H1 (cell line): ENCODE results near the gene S100A6. TPM values are rescaled to one million over a fixed set of nuclear protein-coding genes. Genes with fewer than 3 reads are reported as not detected.

ENCODE experiments used
- NRF1 ChIP-seq: IDR thresholded peaks from 2 replicates; pipeline ENCODE4 v1.6.1; 2011; ENCODE audit warnings: mild to moderate bottlenecking, low read depth, low read length, improper control_type of control experiment
- SIRT6 ChIP-seq: IDR thresholded peaks from one replicate; pipeline ENCODE4 v1.7.1; 2012; ENCODE audit warnings: low read length, inconsistent platforms
- TAF7 ChIP-seq: optimal IDR thresholded peaks from 2 replicates; pipeline ENCODE3; 2011; ENCODE audit warnings: low read depth, mild to moderate bottlenecking, inconsistent platforms, low read length, moderate library complexity, borderline replicate concordance
- polyA plus RNA-seq, 7 experiments: library from polyadenylated mRNA; depleted of rRNA in 3 of 7; stranded (reverse) in 5 of 7; unstranded in 2 of 7; fragments of >200 nt in 5 of 7; fragments of 200-250 nt in 2 of 7; gene quantifications; 1 replicate in 5 of 7; 2 replicates in 1 of 7; 4 replicates in 1 of 7; pipeline versions ENCODE4 v1.2.1 to v1.2.3, GENCODE V29; 2011 to 2013; ENCODE audit warnings: missing spikeins in 2 of 7, mixed read lengths in 2 of 7
- total RNA-seq: library from RNA; stranded (reverse); fragmentation: NEBNext Ultra II Directional; extraction: Animal tissue kit (Norgen Biotek cat#: 25700); gene quantifications from 2 replicates; pipeline ENCODE4 v1.2.1, GENCODE V29; 2021
- TF ChIP-seq, protein P1 (sequence below): fragments of 300-600 bp; sonication (generic); IDR thresholded peaks from 2 replicates; pipeline ENCODE4 v1.7.1; 2012; ENCODE audit warnings: low read length, moderate library complexity, mild to moderate bottlenecking, inconsistent platforms; ENCODE audit not compliant: insufficient replicate concordance
- TF ChIP-seq, protein P2 (sequence below): IDR thresholded peaks from 2 replicates; pipeline ENCODE4 v1.6.1; 2012; ENCODE audit warnings: low read length, inconsistent platforms

Gene S100A6
- total and polyA plus RNA-seq, 2 of the 8 experiments (the other 6 are each of a cell fraction or from before 2014, with no cell fraction given), result 11.1 to 63.0 TPM

GRCh38 chr1:153549741-153550397, 14.1 kb upstream of the S100A6 start (continued):
- TF ChIP-seq TAF7 (no peak), SIRT6 (no peak), NRF1 (no peak)
- TF ChIP-seq, protein P1, sequence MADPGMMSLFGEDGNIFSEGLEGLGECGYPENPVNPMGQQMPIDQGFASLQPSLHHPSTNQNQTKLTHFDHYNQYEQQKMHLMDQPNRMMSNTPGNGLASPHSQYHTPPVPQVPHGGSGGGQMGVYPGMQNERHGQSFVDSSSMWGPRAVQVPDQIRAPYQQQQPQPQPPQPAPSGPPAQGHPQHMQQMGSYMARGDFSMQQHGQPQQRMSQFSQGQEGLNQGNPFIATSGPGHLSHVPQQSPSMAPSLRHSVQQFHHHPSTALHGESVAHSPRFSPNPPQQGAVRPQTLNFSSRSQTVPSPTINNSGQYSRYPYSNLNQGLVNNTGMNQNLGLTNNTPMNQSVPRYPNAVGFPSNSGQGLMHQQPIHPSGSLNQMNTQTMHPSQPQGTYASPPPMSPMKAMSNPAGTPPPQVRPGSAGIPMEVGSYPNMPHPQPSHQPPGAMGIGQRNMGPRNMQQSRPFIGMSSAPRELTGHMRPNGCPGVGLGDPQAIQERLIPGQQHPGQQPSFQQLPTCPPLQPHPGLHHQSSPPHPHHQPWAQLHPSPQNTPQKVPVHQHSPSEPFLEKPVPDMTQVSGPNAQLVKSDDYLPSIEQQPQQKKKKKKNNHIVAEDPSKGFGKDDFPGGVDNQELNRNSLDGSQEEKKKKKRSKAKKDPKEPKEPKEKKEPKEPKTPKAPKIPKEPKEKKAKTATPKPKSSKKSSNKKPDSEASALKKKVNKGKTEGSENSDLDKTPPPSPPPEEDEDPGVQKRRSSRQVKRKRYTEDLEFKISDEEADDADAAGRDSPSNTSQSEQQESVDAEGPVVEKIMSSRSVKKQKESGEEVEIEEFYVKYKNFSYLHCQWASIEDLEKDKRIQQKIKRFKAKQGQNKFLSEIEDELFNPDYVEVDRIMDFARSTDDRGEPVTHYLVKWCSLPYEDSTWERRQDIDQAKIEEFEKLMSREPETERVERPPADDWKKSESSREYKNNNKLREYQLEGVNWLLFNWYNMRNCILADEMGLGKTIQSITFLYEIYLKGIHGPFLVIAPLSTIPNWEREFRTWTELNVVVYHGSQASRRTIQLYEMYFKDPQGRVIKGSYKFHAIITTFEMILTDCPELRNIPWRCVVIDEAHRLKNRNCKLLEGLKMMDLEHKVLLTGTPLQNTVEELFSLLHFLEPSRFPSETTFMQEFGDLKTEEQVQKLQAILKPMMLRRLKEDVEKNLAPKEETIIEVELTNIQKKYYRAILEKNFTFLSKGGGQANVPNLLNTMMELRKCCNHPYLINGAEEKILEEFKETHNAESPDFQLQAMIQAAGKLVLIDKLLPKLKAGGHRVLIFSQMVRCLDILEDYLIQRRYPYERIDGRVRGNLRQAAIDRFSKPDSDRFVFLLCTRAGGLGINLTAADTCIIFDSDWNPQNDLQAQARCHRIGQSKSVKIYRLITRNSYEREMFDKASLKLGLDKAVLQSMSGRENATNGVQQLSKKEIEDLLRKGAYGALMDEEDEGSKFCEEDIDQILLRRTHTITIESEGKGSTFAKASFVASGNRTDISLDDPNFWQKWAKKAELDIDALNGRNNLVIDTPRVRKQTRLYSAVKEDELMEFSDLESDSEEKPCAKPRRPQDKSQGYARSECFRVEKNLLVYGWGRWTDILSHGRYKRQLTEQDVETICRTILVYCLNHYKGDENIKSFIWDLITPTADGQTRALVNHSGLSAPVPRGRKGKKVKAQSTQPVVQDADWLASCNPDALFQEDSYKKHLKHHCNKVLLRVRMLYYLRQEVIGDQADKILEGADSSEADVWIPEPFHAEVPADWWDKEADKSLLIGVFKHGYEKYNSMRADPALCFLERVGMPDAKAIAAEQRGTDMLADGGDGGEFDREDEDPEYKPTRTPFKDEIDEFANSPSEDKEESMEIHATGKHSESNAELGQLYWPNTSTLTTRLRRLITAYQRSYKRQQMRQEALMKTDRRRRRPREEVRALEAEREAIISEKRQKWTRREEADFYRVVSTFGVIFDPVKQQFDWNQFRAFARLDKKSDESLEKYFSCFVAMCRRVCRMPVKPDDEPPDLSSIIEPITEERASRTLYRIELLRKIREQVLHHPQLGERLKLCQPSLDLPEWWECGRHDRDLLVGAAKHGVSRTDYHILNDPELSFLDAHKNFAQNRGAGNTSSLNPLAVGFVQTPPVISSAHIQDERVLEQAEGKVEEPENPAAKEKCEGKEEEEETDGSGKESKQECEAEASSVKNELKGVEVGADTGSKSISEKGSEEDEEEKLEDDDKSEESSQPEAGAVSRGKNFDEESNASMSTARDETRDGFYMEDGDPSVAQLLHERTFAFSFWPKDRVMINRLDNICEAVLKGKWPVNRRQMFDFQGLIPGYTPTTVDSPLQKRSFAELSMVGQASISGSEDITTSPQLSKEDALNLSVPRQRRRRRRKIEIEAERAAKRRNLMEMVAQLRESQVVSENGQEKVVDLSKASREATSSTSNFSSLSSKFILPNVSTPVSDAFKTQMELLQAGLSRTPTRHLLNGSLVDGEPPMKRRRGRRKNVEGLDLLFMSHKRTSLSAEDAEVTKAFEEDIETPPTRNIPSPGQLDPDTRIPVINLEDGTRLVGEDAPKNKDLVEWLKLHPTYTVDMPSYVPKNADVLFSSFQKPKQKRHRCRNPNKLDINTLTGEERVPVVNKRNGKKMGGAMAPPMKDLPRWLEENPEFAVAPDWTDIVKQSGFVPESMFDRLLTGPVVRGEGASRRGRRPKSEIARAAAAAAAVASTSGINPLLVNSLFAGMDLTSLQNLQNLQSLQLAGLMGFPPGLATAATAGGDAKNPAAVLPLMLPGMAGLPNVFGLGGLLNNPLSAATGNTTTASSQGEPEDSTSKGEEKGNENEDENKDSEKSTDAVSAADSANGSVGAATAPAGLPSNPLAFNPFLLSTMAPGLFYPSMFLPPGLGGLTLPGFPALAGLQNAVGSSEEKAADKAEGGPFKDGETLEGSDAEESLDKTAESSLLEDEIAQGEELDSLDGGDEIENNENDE, result no peak
- TF ChIP-seq, protein P2, sequence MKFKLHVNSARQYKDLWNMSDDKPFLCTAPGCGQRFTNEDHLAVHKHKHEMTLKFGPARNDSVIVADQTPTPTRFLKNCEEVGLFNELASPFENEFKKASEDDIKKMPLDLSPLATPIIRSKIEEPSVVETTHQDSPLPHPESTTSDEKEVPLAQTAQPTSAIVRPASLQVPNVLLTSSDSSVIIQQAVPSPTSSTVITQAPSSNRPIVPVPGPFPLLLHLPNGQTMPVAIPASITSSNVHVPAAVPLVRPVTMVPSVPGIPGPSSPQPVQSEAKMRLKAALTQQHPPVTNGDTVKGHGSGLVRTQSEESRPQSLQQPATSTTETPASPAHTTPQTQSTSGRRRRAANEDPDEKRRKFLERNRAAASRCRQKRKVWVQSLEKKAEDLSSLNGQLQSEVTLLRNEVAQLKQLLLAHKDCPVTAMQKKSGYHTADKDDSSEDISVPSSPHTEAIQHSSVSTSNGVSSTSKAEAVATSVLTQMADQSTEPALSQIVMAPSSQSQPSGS, result no peak
- TF ChIP-seq, all 59 proteins: peak for 0
